Measurements from ENCODE around the gene PHTF2. TPM values are rescaled to one million over a fixed set of nuclear protein-coding genes. Genes with fewer than 3 reads are reported as not detected.

PHTF2 gene
- total RNA-seq, 4 donors from 2014 or later, result 14.5 to 28.6 (median 24.1) TPM

GRCh38 chr7:77827999-77828398, 29.4 kb downstream of the PHTF2 start:
- Histone ChIP-seq H3K4me3 (no peak overlapping the region), H3K27ac (no peak overlapping the region), H3K36me3 (no peaks in the 10 kb centered on the region), H3K9me3 (peaks cover 0 to 8% of the 10 kb centered on the region in 2 donors), H3K27me3 (no peaks in the 10 kb centered on the region), H3K4me1 (peaks cover 0 to 7% (median 0%) of the 10 kb centered on the region in 4 donors)
- in situ Hi-C loops (cut with MboI; ENCODE audit: low pct_ligation_motif_present in 1 of 4, low pct_unique_long_range_greater_than_20kb in 1 of 4, low sequenced_read_pairs in 3 of 4) (no loop called here), intact Hi-C loops (cut with DNase I; ENCODE audit: low total_unique reads) (no loop called here)
- no peak for DNase-seq
- WGBS, 2 donors (ENCODE audit: low coverage in 1 of 2), result 49% methylated on average over 2 of the region's 2 CpGs
- no peak for TF ChIP-seq POLR2AphosphoS5 (IDR thresholded peaks at IDR 0.05)
- TF ChIP-seq CTCF (IDR thresholded peaks at IDR 0.05), result no peak
- no peak for TF ChIP-seq POLR2A (IDR thresholded peaks at IDR 0.05)
- no peak for TF ChIP-seq EP300 (IDR thresholded peaks at IDR 0.05; ENCODE audit: low read depth)

DNA sequence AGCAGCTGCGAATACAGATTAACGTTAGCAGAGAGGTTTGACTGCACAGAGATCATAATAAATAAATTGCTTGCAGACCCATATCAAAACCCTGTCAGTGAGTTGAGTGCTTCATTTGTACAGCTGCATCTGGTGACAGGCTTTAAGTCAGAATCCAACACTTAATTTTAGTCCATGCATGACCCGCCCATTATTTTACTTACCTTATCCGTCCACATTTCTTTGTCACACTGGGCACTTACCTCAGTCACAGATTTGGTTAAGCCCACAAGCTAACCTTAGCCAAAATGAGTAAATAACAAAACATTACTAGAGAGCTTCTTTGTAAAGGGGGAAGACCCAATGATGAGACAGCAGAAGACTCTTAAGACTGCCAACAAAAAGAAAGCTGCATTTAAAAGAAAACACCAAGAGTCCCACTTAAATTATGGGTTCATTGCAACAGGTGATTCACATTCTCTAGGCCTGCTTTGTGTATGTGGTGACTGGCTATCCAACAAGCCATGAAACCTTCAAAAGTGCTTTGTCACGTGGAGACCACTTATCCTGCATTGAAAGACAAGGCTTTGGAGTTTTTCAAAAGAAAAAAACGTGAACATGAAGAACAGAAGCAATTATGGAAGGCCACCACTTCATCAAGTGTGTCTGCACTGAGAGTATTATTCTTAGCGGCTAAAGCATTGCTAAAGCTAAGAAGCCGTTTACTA, 32.2 kb downstream of the PHTF2 start:
- Histone ChIP-seq H3K27ac (no peak overlapping the region), H3K4me1 (peaks cover 0 to 11% (median 5%) of the 10 kb centered on the region in 4 donors), H3K36me3 (no peaks in the 10 kb centered on the region), H3K9me3 (peaks cover 0 to 3% of the 10 kb centered on the region in 2 donors), H3K4me3 (no peak overlapping the region), H3K27me3 (no peaks in the 10 kb centered on the region)
- no peak for DNase-seq
- WGBS, 2 donors (ENCODE audit: low coverage in 1 of 2), result 90 to 92% methylated on average over 5 to 8 of the region's 8 CpGs
- TF ChIP-seq POLR2AphosphoS5 (IDR thresholded peaks at IDR 0.05) (no peak), CTCF (IDR thresholded peaks at IDR 0.05) (no peak), POLR2A (IDR thresholded peaks at IDR 0.05) (no peak), EP300 (IDR thresholded peaks at IDR 0.05; ENCODE audit: low read depth) (no peak)
- intact Hi-C loops (cut with DNase I; ENCODE audit: low total_unique reads) (no loop called here), in situ Hi-C loops (cut with MboI; ENCODE audit: low pct_ligation_motif_present in 1 of 4, low pct_unique_long_range_greater_than_20kb in 1 of 4, low sequenced_read_pairs in 3 of 4) (no loop called here)

DNA sequence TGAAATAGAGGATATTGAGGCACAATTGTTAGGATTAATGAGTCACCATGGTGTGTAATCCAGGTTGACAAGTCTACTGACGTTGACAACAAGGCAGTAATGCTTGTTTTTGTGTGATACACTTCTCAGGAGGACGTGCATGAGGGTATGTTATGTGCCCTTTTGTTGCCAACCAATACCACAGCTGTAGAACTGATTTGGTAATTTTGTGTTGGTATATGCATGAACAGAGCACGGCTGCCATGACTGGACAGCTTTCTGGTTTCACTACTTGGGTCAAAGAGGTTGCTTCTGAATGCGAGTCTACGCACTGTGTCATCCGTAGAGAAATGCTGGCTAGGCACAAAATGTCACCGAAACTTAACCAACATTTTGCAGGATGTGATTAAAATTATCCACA, 32.9 kb downstream of the PHTF2 start:
- no peak overlapping the region for H3K27ac ChIP-seq
- no peaks in the 10 kb centered on the region for H3K9me3 ChIP-seq
- WGBS, 2 donors (ENCODE audit: low coverage in 1 of 2), result 91 to 93% methylated on average over 4 to 7 of the region's 7 CpGs
- H3K4me1 ChIP-seq, result peaks cover 0 to 11% (median 5%) of the 10 kb centered on the region in 4 donors
- no peaks in the 10 kb centered on the region for H3K27me3 ChIP-seq
- intact Hi-C loops (cut with DNase I; ENCODE audit: low total_unique reads), result no loop called here
- TF ChIP-seq CTCF (IDR thresholded peaks at IDR 0.05) (no peak), EP300 (IDR thresholded peaks at IDR 0.05; ENCODE audit: low read depth) (no peak), POLR2A (IDR thresholded peaks at IDR 0.05) (no peak), POLR2AphosphoS5 (IDR thresholded peaks at IDR 0.05) (no peak)
- in situ Hi-C loops (cut with MboI; ENCODE audit: low pct_ligation_motif_present in 1 of 4, low pct_unique_long_range_greater_than_20kb in 1 of 4, low sequenced_read_pairs in 3 of 4), result no loop called here
- no peak overlapping the region for H3K4me3 ChIP-seq
- H3K36me3 ChIP-seq, result no peaks in the 10 kb centered on the region
- no peak for DNase-seq

DNA sequence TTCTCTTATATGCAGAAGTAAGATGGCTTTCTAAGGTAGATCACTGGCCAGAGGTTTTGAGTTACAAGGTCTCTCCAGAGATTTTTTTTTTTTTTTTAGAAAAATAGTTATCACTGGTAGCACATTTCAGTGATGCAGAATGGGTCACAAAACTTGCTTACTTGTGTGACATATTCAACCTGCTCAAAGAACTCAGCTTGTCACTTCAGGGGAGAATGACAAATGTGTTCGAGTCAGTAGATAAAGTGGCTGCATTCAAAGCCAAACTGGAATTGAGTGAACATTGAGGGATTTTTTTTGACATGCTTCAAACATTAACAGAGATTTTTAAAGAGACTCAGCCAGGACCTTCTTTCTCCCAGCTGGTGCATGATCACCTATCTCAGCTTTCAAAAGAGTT, 33.4 kb downstream of the PHTF2 start:
- peaks cover 0 to 11% (median 5%) of the 10 kb centered on the region in 4 donors for H3K4me1 ChIP-seq
- H3K9me3 ChIP-seq, result no peaks in the 10 kb centered on the region
- H3K4me3 ChIP-seq, result no peak overlapping the region
- intact Hi-C loops (cut with DNase I; ENCODE audit: low total_unique reads), result no loop called here
- WGBS, 2 donors (ENCODE audit: low coverage in 1 of 2), result 90 to 100% methylated on average over 1 of the region's 1 CpG
- TF ChIP-seq CTCF (IDR thresholded peaks at IDR 0.05) (no peak), POLR2A (IDR thresholded peaks at IDR 0.05) (no peak), EP300 (IDR thresholded peaks at IDR 0.05; ENCODE audit: low read depth) (no peak), POLR2AphosphoS5 (IDR thresholded peaks at IDR 0.05) (no peak)
- H3K27ac ChIP-seq, result no peak overlapping the region
- in situ Hi-C loops (cut with MboI; ENCODE audit: low pct_ligation_motif_present in 1 of 4, low pct_unique_long_range_greater_than_20kb in 1 of 4, low sequenced_read_pairs in 3 of 4), result no loop called here
- no peaks in the 10 kb centered on the region for H3K36me3 ChIP-seq
- H3K27me3 ChIP-seq, result no peaks in the 10 kb centered on the region
- DNase-seq, result no peak

Measured in transverse colon (tissue), 4 donors.